ENCODE data around the gene WDR11.

DNA sequence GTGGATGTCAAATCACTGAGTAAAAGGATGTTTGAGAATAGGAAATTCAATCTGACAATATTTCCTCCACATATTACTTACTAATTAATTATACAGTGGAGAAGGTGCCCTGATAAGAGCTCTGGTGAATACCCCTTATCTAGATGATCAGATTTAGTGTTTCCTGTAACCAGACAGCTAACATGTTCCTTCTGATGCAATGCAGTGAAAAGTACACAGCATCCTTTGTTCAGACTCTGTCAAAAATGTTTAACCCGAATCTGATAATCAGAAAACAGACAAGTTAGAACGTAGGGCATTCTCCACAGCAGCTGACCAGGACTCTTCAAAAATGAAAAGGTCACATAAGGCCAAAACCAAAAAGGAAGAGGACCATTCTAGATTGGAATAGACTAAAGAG lies 46.2 kb downstream of the WDR11 start:
- TF ChIP-seq SP1 (IDR thresholded peaks at IDR 0.05; ENCODE audit: low read depth) (peak; percentile 20; the same call in 1 of the 2 replicates), CTCF (IDR thresholded peaks at IDR 0.05 in 2 of 3, conservative IDR thresholded peaks at IDR 0.05 in 1 of 3; ENCODE audit: borderline replicate concordance in 1 of 3, insufficient read depth in 1 of 3, low read depth in 2 of 3, low read length in 2 of 3) (no peak), ELF1 (IDR thresholded peaks at IDR 0.05; ENCODE audit: borderline replicate concordance, low read depth) (no peak), EZH2phosphoT487 (IDR thresholded peaks at IDR 0.05; ENCODE audit: borderline replicate concordance) (no peak)

All from HCT116 (cell line).